ENCODE results near the gene SLC1A2. TPM values are rescaled to one million over a fixed set of nuclear protein-coding genes. Genes with fewer than 3 reads are reported as not detected.

SLC1A2 gene
- total RNA-seq, 1 donor from 2014 or later, result 0.41 TPM

- no peaks in the 10 kb centered on the region for H3K4me1 Mint-ChIP-seq (ENCODE audit: unreplicated experiment)
- H3K4me3 Mint-ChIP-seq (ENCODE audit: unreplicated experiment), result no peak overlapping the region
- TF ChIP-seq CTCF (IDR thresholded peaks at IDR 0.05; ENCODE audit: unreplicated experiment), result no peak
- H3K9me3 Mint-ChIP-seq (ENCODE audit: unreplicated experiment), result no peaks in the 10 kb centered on the region
- no peak overlapping the region for H3K27ac Mint-ChIP-seq (ENCODE audit: unreplicated experiment)
- DNase-seq (ENCODE audit: low spot score), result no peak
- no peaks in the 10 kb centered on the region for H3K27me3 Mint-ChIP-seq (ENCODE audit: unreplicated experiment)
- peaks cover 8% of the 10 kb centered on the region for H3K36me3 Mint-ChIP-seq (ENCODE audit: low read depth, unreplicated experiment)
Observed at GRCh38 chr11:35207471-35208403, 211.6 kb downstream of the SLC1A2 start.

GRCh38 chr11:35206616-35207015 is 212.7 kb downstream of the SLC1A2 start:
- Mint-ChIP-seq H3K27me3 (ENCODE audit: unreplicated experiment) (no peaks in the 10 kb centered on the region), H3K9me3 (ENCODE audit: unreplicated experiment) (no peaks in the 10 kb centered on the region), H3K4me1 (ENCODE audit: unreplicated experiment) (no peaks in the 10 kb centered on the region), H3K27ac (ENCODE audit: unreplicated experiment) (no peak overlapping the region), H3K4me3 (ENCODE audit: unreplicated experiment) (no peak overlapping the region), H3K36me3 (ENCODE audit: low read depth, unreplicated experiment) (peaks cover 8% of the 10 kb centered on the region)
- TF ChIP-seq CTCF (IDR thresholded peaks at IDR 0.05; ENCODE audit: unreplicated experiment), result no peak
- DNase-seq (ENCODE audit: low spot score), result no peak

- no peak overlapping the region for H3K27ac Mint-ChIP-seq (ENCODE audit: unreplicated experiment)
- no peak for DNase-seq (ENCODE audit: low spot score)
- TF ChIP-seq CTCF (IDR thresholded peaks at IDR 0.05; ENCODE audit: unreplicated experiment), result no peak
- no peaks in the 10 kb centered on the region for H3K27me3 Mint-ChIP-seq (ENCODE audit: unreplicated experiment)
- no peaks in the 10 kb centered on the region for H3K4me1 Mint-ChIP-seq (ENCODE audit: unreplicated experiment)
- no peaks in the 10 kb centered on the region for H3K9me3 Mint-ChIP-seq (ENCODE audit: unreplicated experiment)
- no peak overlapping the region for H3K4me3 Mint-ChIP-seq (ENCODE audit: unreplicated experiment)
- no peaks in the 10 kb centered on the region for H3K36me3 Mint-ChIP-seq (ENCODE audit: low read depth, unreplicated experiment)
Observed at GRCh38 chr11:35204614-35205013, 214.7 kb downstream of the SLC1A2 start.

Other genes with a start within 250 kb of the SLC1A2 start
- gene PAMR1, start 106.1 kb upstream of the SLC1A2 start, total RNA-seq (ENCODE audit: unreplicated experiment), result 0.82 TPM
- 34.3 TPM for gene FJX1, start 198.9 kb upstream of the SLC1A2 start, total RNA-seq (ENCODE audit: unreplicated experiment)
- 48.6 TPM for gene TRIM44, start 243.2 kb upstream of the SLC1A2 start, total RNA-seq (ENCODE audit: unreplicated experiment)